Measurements from ENCODE around the gene KAT7.

DNA sequence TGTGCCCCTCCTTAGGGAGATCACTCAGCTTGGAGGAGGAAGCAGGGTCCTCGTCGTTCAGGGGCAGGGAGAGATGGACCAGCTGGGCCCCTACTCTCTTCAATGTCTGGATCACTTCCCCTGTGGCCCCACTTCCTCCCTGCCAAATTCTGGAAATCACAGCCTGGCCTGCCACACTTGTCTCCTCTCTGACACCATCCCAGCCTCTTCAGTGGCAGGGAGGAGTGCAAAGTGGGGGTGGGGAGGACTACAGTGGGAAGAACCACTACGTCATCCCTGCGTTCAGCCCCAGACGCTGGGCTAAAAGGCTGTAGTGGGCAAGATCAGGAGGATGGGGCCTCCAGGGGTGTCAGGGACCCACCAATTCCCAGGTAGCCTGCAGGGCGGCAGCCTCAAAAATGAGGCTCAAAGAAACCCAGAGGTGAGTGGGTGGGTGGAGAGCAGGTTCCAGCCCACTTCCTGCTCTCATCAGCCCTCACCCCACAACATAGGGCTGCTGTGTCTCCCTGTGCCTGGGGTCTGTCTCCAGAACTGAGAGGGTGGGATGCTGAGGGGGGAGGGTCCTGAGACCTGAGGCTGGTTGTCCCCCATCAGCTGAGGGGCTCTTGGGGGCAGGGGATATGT is 84.4 kb downstream of the KAT7 start:
- no peak for TF ChIP-seq CTCF (conservative IDR thresholded peaks at IDR 0.05; ENCODE audit: low read depth in 2 of 2)
- no peak for TF ChIP-seq ZNF462 (CRISPR knock-in tag; IDR thresholded peaks at IDR 0.05)
- no peak for TF ChIP-seq POLR2AphosphoS5 (IDR thresholded peaks at IDR 0.05; ENCODE audit: low read depth)
- no peak for TF ChIP-seq CREB1 (CRISPR knock-in tag; IDR thresholded peaks at IDR 0.05; ENCODE audit: low read depth)
- no peak for TF ChIP-seq EZH2 (IDR thresholded peaks at IDR 0.05; ENCODE audit: low read depth, unreplicated experiment)
- no peak for TF ChIP-seq EZH2phosphoT487 (IDR thresholded peaks at IDR 0.05; ENCODE audit: unreplicated experiment)
- TF ChIP-seq, protein P1, sequence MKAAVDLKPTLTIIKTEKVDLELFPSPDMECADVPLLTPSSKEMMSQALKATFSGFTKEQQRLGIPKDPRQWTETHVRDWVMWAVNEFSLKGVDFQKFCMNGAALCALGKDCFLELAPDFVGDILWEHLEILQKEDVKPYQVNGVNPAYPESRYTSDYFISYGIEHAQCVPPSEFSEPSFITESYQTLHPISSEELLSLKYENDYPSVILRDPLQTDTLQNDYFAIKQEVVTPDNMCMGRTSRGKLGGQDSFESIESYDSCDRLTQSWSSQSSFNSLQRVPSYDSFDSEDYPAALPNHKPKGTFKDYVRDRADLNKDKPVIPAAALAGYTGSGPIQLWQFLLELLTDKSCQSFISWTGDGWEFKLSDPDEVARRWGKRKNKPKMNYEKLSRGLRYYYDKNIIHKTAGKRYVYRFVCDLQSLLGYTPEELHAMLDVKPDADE (IDR thresholded peaks at IDR 0.05), result no peak
- TF ChIP-seq REST (IDR thresholded peaks at IDR 0.05; ENCODE audit: unreplicated experiment), result no peak
- no peak for TF ChIP-seq ZNF331 (CRISPR knock-in tag; IDR thresholded peaks at IDR 0.05; ENCODE audit: low read depth)
- TF ChIP-seq ZNF114 (CRISPR knock-in tag; IDR thresholded peaks at IDR 0.05), result no peak
- no peak for TF ChIP-seq NANOG (IDR thresholded peaks at IDR 0.05; ENCODE audit: borderline replicate concordance)
